Mucosa of descending colon (tissue), 3 donors: ENCODE results near the gene TAF8. TPM values are rescaled to one million over a fixed set of nuclear protein-coding genes. Genes with fewer than 3 reads are reported as not detected.

ENCODE experiments used
- ATAC-seq: fragments of 200-7000 bp; cut with Tn5 transposase; one replicate; pipeline ENCODE4 v1.9.1; 2020; ENCODE audit warnings: mild to moderate bottlenecking, moderate library complexity
- DNase-seq, 3 donors: peaks; one replicate each; pipeline ENCODE4 v3.0.0-alpha.2; 2020
- H3K36me3 ChIP-seq: fragments of 200-600 bp; one replicate; pipeline ENCODE4 v1.8.0; 2021; ENCODE audit warnings: low read depth, mild to moderate bottlenecking
- H3K4me1 ChIP-seq: fragments of 200-600 bp; one replicate; pipeline ENCODE4 v1.8.0; 2021; ENCODE audit warnings: low read depth, mild to moderate bottlenecking
- H3K4me3 ChIP-seq: fragments of 200-600 bp; one replicate; pipeline ENCODE4 v1.8.0; 2021; ENCODE audit warnings: mild to moderate bottlenecking
- H3K9me3 ChIP-seq: fragments of 200-600 bp; one replicate; pipeline ENCODE4 v1.8.0; 2021; ENCODE audit warnings: mild to moderate bottlenecking
- CTCF ChIP-seq: fragments of 200-600 bp; IDR thresholded peaks from one replicate; pipeline ENCODE4 v1.8.0; 2022; ENCODE audit warnings: antibody characterized with exemption, mild to moderate bottlenecking
- intact Hi-C, 2 donors: fragments of 100-400 bp; cut with DNase I in 1 of 2; cut with micrococcal nuclease in 1 of 2; formaldehyde crosslinking; loops; one replicate each; pipeline versions ENCODE4 v1.11.0 to v1.11.1; 2022; cut with DNase I, micrococcal nuclease
- total RNA-seq, 3 donors: library from RNA; stranded (reverse); fragmentation: NEBNext Ultra II Directional in 2 of 3; extraction: Animal tissue kit (Norgen Biotek cat#: 25700) in 2 of 3; gene quantifications; one replicate each; pipeline versions ENCODE4 v1.2.1 to v1.2.4, GENCODE V29; 2021 to 2023
- donor health status: DM: no; HTN: no; CAD: no; lungs with moderate emphysema.
- donor health status: DM: no; HTN: no; CAD: no.
- donor health status: DM: no; HTN: yes; CAD: no.

Gene TAF8
- total RNA-seq, 3 donors from 2014 or later: 22.1 to 35.2 (median 25.0) TPM

GRCh38 chr6:42128460-42129359 lies 78.4 kb downstream of the TAF8 start:
- ATAC-seq: no peak
- intact Hi-C loops: no loop called here
- TF ChIP-seq CTCF: no peak
- DNase-seq: no peak
- Histone ChIP-seq H3K9me3 (no peaks in the 10 kb centered on the region), H3K4me1 (no peaks in the 10 kb centered on the region), H3K4me3 (no peak overlapping the region), H3K36me3 (no peaks in the 10 kb centered on the region)

GRCh38 chr6:42129360-42129676 lies 79.0 kb downstream of the TAF8 start:
- intact Hi-C loops: no loop called here
- ATAC-seq: no peak
- Histone ChIP-seq H3K4me3 (no peak overlapping the region), H3K9me3 (no peaks in the 10 kb centered on the region), H3K4me1 (no peaks in the 10 kb centered on the region), H3K36me3 (no peaks in the 10 kb centered on the region)
- no peak for TF ChIP-seq CTCF
- no peak for DNase-seq

GRCh38 chr6:42131531-42131930 lies 81.2 kb downstream of the TAF8 start:
- H3K36me3 ChIP-seq: no peaks in the 10 kb centered on the region
- intact Hi-C loops: no loop called here

GRCh38 chr6:42133926-42134325 lies 83.6 kb downstream of the TAF8 start:
- H3K4me3 ChIP-seq: no peak overlapping the region
- H3K36me3 ChIP-seq: no peaks in the 10 kb centered on the region
- peaks cover 21% of the 10 kb centered on the region for H3K4me1 ChIP-seq
- DNase-seq (no peak), ATAC-seq (no peak)
- intact Hi-C loops: no loop called here
- H3K9me3 ChIP-seq: no peaks in the 10 kb centered on the region
- no peak for TF ChIP-seq CTCF

More at GRCh38 chr6:42131531-42131930, 81.2 kb downstream of the TAF8 start:
- H3K4me1 ChIP-seq: peaks cover 5% of the 10 kb centered on the region
- H3K9me3 ChIP-seq: no peaks in the 10 kb centered on the region
- no peak overlapping the region for H3K4me3 ChIP-seq
- no peak for ATAC-seq
- no peak for DNase-seq
- TF ChIP-seq CTCF: no peak

GRCh38 chr6:42135161-42135560 lies 84.8 kb downstream of the TAF8 start:
- DNase-seq (no peak), ATAC-seq (no peak)
- Histone ChIP-seq H3K4me3 (no peak overlapping the region), H3K4me1 (peaks cover 32% of the 10 kb centered on the region), H3K36me3 (no peaks in the 10 kb centered on the region), H3K9me3 (no peaks in the 10 kb centered on the region)
- intact Hi-C loops: no loop called here
- TF ChIP-seq CTCF: no peak
